ENCODE results near the gene MAGI1.

MAGI1 gene

DNA sequence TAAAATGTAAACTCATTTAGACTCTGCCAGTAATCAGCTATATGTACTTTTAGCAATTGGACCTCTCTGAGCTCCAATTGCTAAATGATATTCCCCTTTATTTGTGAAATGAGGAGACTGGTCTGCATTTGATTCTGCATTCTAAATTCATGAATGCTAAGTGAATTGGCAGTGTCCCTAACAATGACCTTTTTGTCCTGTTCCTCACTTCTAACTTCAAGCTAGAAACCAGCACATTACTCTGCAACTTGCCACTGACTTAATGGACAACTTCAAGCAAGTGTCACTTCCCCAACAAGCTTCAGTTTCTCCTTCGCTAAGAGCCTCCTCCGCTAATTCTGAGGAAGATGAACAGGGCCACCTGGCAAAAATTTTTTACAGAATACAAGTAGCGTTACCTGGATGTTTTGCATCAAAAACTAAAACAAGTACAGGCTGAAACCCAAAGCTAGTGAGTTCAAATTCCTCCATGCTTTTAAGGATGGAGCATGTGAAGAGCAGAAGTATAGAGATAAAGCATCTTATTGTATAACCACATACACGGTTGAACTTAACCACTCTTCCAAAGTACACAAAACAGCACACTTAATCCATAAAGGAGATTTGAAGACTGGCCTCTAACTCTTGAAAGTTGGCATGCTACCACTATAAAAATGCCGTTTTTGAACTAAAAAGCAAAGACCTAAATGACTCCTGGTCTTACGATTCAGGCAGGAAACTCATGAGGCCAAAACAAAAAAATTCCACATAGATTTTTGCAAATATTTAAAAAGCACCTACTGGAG lies 207.6 kb downstream of the MAGI1 start:
- no peak for DNase-seq

GRCh38 chr3:65829228-65829627 lies 209.5 kb downstream of the MAGI1 start:
- DNase-seq: no peak

DNA sequence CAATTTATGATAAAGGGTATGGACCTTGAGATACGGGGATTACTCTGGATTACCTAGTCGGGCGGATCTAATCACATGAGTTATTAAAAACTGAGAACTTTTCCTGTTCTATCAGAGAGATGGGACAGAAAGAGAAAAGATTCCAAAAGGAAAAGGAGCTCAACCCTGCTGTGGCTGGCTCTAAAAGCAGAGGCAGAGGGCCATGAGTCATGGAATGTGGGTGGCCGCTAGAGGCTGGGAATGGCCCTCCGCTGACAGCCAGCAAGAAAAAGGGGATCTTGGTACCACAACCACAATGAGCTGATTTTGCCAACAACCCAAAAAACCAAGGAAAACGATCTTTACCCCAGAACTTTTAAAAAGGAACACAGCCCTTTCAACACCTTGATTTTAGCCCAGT lies 210.0 kb downstream of the MAGI1 start:
- no peak for DNase-seq

DNA sequence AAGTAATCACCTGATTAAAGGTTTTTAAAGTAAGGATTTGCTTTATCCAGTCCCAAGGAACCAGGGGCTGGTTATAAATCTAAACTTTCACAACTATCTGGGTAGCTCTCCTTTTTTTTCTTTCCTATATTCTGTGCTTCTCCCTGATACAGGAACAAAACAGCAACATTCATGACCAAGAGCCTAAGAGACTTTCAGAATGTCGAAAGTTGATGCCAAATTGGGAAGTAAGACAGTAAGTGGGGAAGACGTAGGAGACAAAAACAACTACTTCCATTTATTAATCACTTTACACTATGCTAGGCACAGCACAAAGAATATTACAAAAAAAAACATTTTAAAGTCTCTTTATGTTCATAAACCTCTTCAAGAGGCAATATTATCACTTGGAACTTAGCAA lies 211.6 kb downstream of the MAGI1 start:
- DNase-seq: no peak

DNA sequence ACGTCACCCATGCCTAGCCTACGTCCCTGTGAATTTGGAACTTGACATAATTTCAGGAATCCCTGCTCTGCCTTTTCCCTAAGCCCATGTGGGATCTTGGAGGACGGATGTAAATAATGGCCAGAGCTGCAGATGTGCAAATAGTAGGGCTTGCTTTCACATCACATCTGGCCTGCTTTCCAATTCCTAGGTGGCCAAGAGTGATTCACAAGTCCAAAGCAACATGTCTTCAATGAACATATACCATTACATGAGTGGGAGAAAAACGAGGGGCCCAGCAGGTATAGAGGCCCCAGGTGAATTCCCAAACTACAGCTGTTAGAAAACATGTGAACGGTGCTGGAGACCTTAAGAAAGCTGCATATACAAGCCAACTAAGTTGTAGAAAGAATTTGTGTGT lies 214.6 kb downstream of the MAGI1 start:
- DNase-seq: no peak

DNA sequence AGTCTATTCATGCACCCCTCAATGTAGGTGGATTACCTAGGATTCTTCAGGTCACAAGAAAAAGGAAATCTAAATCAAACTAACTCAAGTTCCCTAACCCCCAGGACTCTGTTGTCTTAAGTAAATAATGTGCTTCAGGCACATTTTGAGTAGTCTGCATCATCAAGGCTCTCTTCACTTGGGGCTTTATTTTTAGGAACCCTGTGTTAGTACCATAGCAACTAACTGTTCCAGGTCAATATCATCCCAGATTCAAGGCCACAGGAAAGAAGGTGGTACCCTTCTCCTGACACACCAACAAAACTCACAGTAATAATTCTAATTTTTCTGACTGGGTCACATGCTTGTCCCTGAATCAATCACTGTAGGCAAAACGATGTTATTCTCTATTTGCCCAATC lies 218.1 kb downstream of the MAGI1 start:
- no peak for DNase-seq

GRCh38 chr3:65819896-65820295 lies 218.8 kb downstream of the MAGI1 start:
- DNase-seq: no peak

DNA sequence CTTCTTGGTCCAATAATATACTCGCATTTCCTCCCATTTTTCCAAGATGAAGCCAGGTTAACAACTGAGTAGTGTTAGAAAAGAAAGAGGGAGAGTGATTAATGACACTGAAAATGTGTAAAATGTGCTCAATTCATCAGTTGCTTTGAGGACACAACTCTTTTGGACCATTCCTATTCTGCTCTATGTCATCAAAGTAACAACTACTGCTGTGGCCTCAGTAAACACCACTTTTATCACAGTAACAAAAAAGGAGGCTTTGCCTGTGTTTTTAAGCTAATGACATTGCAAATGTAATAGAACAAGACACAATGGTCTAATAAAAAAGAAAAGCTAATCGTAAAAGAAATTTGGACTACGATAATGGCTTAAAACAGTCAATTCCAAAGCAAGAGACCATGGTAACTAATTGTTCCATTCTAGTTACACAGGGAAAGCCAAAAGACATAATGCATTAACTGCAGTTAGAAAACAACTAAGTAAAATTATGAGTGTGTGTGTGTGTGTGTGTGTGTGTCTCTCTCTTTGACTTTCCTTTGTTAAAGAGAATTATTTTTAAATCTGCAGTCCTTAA lies 221.1 kb downstream of the MAGI1 start:
- no peak for DNase-seq

DNA sequence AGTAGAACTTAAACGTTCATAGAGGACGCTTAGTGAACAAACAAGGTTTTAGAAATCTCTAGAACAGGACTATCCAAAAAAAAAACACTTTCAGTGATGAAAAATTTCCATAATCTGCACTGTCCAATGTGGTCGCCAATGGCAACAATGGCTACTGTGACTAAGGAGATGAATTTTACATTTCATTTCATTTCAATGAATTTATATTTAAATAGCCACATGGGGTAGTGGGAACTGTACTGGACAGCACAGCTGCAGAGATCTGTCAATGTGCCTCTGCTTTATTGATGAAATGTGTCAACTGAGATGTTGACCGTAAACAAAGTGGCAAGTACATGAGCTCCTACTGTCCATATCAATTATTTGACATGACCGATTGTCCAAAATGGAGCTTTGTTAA lies 222.5 kb downstream of the MAGI1 start:
- DNase-seq: no peak

DNA sequence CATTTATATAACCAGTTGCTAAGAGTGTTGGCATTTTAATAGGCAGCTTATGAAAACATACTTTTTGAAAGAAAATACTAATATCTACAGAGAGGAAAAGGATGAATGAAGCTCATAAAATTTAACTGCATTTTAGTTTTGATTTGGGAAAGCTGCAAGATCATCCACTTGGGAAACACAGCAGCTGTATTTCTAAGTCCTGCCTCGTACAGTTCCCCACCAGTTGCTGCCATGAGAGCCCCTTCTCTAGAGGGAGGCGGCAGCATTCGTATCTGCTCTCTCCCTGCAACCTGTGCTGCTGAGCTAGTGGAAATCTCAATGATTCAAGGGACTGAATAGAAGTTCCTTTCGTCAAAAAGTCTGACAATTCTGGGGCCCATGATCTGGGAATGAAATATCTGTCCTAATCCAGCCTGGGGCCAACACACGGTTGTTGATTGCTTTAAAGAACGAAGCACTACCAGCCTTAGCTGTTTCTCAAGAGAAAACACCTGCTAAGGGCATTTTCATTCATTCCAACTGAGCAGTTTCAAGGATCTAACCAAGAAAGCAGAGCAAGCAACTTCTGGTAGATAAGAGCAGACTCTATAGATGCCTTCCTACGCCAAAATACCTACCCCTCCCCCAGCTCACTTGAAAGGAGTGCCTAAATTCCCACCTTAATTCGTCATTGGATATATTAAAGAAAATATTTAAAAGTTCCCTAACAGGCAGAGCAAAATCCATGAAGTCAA lies 223.7 kb downstream of the MAGI1 start:
- no peak for DNase-seq

DNA sequence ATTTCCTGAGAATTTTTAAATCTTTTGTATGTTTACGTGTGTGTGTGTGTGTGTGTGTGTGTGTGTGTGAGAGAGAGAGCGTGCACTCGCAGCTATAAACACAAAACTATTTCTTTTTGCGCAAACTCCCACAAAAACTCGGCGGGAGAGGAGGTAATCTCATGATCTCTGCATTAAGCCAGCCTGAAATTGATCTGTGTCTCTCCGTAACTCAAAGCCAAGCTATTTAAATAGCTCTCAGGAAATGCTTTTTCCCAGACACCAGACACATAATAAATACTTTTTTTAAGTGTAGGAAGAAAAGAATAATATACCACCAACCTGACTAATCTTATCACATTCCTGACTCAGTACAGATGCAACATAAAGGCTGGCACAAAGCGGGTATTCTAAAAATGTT lies 226.8 kb downstream of the MAGI1 start:
- no peak for DNase-seq

GRCh38 chr3:65811086-65811761 lies 227.5 kb downstream of the MAGI1 start:
- no peak for DNase-seq

DNA sequence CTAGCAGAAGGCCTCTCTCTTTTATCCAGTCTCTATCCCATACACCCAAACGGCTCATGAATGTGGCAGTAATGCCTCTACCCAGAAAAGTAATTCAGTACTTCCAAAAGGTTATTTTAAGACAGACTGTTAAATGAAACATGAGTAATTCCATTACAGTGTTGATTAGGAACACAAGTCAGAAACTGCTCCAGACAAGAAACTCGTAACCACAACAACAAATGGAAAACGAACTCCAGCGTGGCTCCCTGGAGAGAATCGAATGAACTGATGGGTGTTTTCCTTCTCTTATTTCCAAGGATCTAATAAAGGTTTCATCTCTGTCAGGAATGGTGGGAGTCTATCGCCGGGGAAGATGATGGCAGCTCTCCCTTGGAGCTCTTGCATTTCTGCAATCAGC lies 228.4 kb downstream of the MAGI1 start:
- DNase-seq: no peak

DNA sequence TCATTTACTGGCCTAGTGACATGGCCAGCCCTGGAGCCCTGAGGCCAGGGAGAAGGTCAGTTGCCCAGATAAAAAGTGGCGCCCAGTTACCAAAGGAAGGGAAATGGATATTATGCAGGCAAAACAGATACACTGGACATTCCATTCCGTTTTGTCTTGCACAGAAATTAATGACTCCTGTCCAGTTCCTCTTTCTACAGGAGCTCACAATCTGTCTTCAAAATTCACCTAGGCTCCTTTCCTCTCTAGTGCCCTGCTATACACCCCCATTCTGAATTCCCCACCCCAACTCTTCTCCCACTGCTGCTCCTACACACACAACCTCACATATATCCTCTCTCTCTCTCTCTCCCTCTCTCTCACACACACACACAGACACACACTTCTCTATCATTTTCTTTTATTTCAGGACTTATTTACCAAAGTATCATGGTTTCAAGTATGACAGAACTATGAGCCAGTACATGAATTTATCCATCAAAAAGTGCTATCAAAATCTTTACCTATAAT lies 229.0 kb downstream of the MAGI1 start:
- no peak for DNase-seq

DNA sequence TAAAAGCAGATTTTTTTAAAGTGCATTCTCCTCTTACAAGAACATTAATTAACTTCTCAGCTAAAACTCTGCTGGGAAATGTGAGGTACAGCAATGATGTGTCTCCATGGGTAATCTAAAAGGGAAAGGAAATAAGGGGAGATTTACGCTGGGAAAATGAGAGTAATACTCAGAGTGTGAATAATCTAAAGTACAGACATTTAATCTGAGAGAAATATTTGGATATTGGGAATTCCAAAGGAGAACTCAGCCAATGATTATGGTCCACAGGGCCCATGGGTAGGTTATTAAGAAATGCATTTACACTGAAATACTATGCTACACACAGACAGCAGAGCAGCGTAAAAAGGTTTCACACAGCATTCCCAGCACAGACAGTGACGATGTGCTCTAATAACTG lies 229.9 kb downstream of the MAGI1 start:
- no peak for DNase-seq

DNA sequence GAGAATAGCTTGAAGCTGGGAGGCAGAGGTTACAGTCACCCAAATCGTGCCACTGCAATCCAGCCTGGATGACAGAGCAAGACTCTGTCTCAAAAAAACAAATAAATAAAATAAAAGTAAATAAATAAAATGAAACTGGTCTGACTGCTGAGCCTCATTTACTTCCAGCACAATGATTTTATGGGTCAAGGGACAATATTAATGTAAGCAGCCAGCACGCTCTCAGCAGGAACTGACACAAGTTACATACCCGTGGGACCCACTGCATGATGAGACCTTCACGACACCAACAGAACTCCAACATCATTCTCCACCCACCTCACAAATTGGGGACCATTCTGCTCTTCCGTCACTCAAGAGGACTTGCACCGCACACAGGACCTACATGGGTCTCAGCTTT lies 230.3 kb downstream of the MAGI1 start:
- DNase-seq: no peak

DNA sequence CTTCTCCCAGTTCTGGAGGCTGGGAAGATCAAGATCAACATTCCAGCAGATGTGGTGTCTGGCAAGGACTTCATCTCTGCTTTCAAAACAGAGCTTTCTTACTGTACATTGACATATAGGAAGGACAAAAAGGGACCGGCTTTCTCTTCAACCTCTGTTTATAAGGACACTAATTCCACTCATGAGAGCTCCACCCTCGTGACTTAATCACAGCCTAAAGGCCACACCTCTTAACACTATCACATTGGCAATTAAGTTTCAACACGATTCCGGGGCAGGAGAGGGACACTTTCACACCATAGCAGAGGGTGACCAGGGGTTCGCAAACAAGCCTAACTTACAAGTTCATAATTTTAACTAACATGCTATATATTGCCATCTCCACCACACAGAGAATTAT lies 231.5 kb downstream of the MAGI1 start:
- no peak for DNase-seq

DNA sequence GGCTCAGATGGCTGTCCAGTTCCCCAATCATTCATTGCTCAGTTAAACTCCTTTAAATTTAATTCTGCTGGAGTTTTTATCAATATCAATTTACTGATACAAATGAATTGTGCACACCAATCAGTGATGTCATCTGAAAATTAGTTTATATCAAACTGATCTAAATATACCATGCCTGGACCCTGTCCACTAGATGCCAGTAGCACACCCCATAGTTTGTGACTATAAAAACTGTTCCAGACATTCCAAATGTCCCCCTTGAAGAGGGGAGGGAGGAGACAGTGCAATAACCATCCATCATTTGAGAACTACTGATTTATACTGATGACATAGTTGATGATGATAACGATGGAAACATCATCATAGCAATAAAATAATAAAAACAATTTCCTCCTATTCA lies 232.1 kb downstream of the MAGI1 start:
- no peak for DNase-seq

DNA sequence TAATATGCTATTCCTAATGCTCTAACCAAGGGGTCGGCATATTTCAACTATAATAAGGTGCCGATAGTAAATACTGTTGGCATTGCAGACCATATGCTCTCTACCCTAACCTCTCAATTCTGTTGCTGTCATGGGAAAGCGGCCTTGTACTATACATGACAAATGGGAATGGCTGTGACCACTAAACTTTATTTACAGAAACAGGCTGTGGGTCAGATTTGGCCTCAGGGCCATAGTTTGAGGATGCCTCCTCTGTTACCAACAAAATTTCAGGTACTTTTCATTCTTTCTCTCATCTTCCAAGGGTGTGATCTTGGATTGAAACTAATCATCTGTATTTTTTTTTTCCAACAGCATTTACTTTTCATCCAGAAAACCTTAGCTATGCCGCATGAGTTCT lies 242.0 kb downstream of the MAGI1 start:
- DNase-seq: no peak

- no peak for DNase-seq
Observed at GRCh38 chr3:65795166-65795565, 243.6 kb downstream of the MAGI1 start.

- DNase-seq: no peak
Observed at GRCh38 chr3:65793495-65794200, 245.1 kb downstream of the MAGI1 start.

DNA sequence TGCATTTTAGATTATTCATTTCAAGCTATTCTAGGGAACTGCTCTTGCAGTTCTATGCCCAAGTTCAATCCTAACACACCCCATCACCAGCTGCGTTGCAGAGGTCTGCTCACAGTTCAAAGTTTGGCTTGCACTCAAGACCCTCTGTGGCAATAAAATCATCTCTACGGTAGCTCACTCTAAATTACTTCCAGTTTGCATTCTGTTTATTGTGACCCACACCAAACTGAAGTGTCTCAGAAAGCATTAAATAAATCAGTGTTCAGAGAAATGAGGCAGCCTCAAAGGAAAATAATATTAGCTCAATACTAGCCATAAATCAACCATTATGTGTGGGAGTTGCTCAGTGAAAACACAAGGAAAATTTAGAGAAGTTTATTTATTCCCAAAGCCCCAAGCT lies 250.3 kb downstream of the MAGI1 start:
- no peak for DNase-seq

GRCh38 chr3:65787827-65788226 lies 250.9 kb downstream of the MAGI1 start:
- no peak for DNase-seq
